Activated CD4-positive, alpha-beta T cell treated with anti-CD3 and anti-CD28 coated beads, Interleukin-2, amount 10 ng/mL, durations not matched to agents 7 days and 5 days (primary cell): Measurements from ENCODE around the gene KCNE4. TPM values are rescaled to one million over a fixed set of nuclear protein-coding genes. Genes with fewer than 3 reads are reported as not detected.

Experiments used
- CTCF ChIA-PET: fragments of 350-600 bp; sonication (Branson Sonifier 250); formaldehyde crosslinking; loops from one replicate; lab custom pipeline; 2021; ENCODE audit warnings: antibody characterized with exemption; lab: Charles Lee
- POLR2A ChIA-PET: fragments of 350-600 bp; sonication (Branson Sonifier 250); formaldehyde crosslinking; loops from one replicate; lab custom pipeline; 2021; ENCODE audit warnings: antibody characterized with exemption; lab: Charles Lee
- DNase-seq: peaks from one replicate; pipeline ENCODE4 v3.0.0-alpha.2; 2020
- H3K27ac Mint-ChIP-seq: one replicate; pipeline ENCODE4 v1.8.0; 2021; ENCODE audit warnings: mild to moderate bottlenecking, moderate library complexity, mixed read lengths
- H3K27me3 Mint-ChIP-seq: one replicate; pipeline ENCODE4 v1.8.0; 2021; ENCODE audit warnings: mixed read lengths
- H3K36me3 Mint-ChIP-seq: one replicate; pipeline ENCODE4 v1.8.0; 2021; ENCODE audit warnings: low read depth, mixed read lengths
- H3K4me1 Mint-ChIP-seq: one replicate; pipeline ENCODE4 v1.8.0; 2021; ENCODE audit warnings: mixed read lengths
- H3K4me3 Mint-ChIP-seq: one replicate; pipeline ENCODE4 v1.8.0; 2021; ENCODE audit warnings: mild to moderate bottlenecking, moderate library complexity, mixed read lengths
- H3K9me3 Mint-ChIP-seq: one replicate; pipeline ENCODE4 v1.8.0; 2021; ENCODE audit warnings: mixed read lengths
- total RNA-seq, 2 experiments: library from RNA; stranded (reverse); gene quantifications; one replicate each; pipeline ENCODE4 v1.2.3, GENCODE V29; 2021

Gene KCNE4
- total RNA-seq, 2 experiments from 2014 or later: not detected

- Mint-ChIP-seq H3K36me3 (no peaks in the 10 kb centered on the region), H3K27me3 (no peaks in the 10 kb centered on the region), H3K9me3 (no peaks in the 10 kb centered on the region), H3K4me1 (no peaks in the 10 kb centered on the region), H3K27ac (no peak overlapping the region), H3K4me3 (no peak overlapping the region)
- ChIA-PET CTCF (interaction anchor here (0.7 kb wide), 1 partner anchor 20 kb away, joined by 3 read pairs; no protein-coding TSS in a partner anchor), POLR2A (no interaction called here)
- no peak for DNase-seq
Measured at GRCh38 chr2:223055140-223055539, 3.1 kb downstream of the KCNE4 start.

- Mint-ChIP-seq H3K4me3 (no peak overlapping the region), H3K27me3 (no peaks in the 10 kb centered on the region), H3K27ac (no peak overlapping the region), H3K36me3 (no peaks in the 10 kb centered on the region), H3K9me3 (no peaks in the 10 kb centered on the region), H3K4me1 (no peaks in the 10 kb centered on the region)
- CTCF ChIA-PET: no interaction called here
- POLR2A ChIA-PET: no interaction called here
- DNase-seq: no peak
Measured at GRCh38 chr2:223055836-223056235, 3.8 kb downstream of the KCNE4 start.

- H3K4me1 Mint-ChIP-seq: no peaks in the 10 kb centered on the region
- DNase-seq: no peak
- H3K4me3 Mint-ChIP-seq: no peak overlapping the region
- H3K27me3 Mint-ChIP-seq: no peaks in the 10 kb centered on the region
- H3K9me3 Mint-ChIP-seq: no peaks in the 10 kb centered on the region
- H3K27ac Mint-ChIP-seq: no peak overlapping the region
- ChIA-PET CTCF (no interaction called here), POLR2A (no interaction called here)
- no peaks in the 10 kb centered on the region for H3K36me3 Mint-ChIP-seq
Measured at GRCh38 chr2:223056701-223057418, 4.9 kb downstream of the KCNE4 start.

- POLR2A ChIA-PET: no interaction called here
Measured at GRCh38 chr2:223057569-223057968, 5.6 kb downstream of the KCNE4 start.

GRCh38 chr2:223058952-223059716, 7.1 kb downstream of the KCNE4 start:
- no peak overlapping the region for H3K4me3 Mint-ChIP-seq
- H3K27ac Mint-ChIP-seq: no peak overlapping the region
- no peaks in the 10 kb centered on the region for H3K9me3 Mint-ChIP-seq
- DNase-seq: no peak
- ChIA-PET POLR2A (no interaction called here), CTCF (no interaction called here)
- peaks cover 2% of the 10 kb centered on the region for H3K27me3 Mint-ChIP-seq
- H3K4me1 Mint-ChIP-seq: no peaks in the 10 kb centered on the region
- H3K36me3 Mint-ChIP-seq: no peaks in the 10 kb centered on the region

More at GRCh38 chr2:223057569-223057968, 5.6 kb downstream of the KCNE4 start:
- Mint-ChIP-seq H3K27me3 (no peaks in the 10 kb centered on the region), H3K27ac (no peak overlapping the region), H3K4me1 (no peaks in the 10 kb centered on the region), H3K36me3 (no peaks in the 10 kb centered on the region), H3K4me3 (no peak overlapping the region), H3K9me3 (no peaks in the 10 kb centered on the region)
- no peak for DNase-seq
- CTCF ChIA-PET: no interaction called here

- ChIA-PET POLR2A (no interaction called here), CTCF (interaction anchor here (0.5 kb wide), 1 partner anchor 1102 kb away, joined by 4 read pairs; no protein-coding TSS in a partner anchor)
- Mint-ChIP-seq H3K4me1 (no peaks in the 10 kb centered on the region), H3K4me3 (no peak overlapping the region), H3K9me3 (no peaks in the 10 kb centered on the region), H3K27ac (no peak overlapping the region), H3K36me3 (no peaks in the 10 kb centered on the region), H3K27me3 (peaks cover 2% of the 10 kb centered on the region)
- no peak for DNase-seq
Measured at GRCh38 chr2:223060201-223060825, 8.3 kb downstream of the KCNE4 start.

- Mint-ChIP-seq H3K36me3 (no peaks in the 10 kb centered on the region), H3K9me3 (no peaks in the 10 kb centered on the region), H3K27ac (no peak overlapping the region), H3K27me3 (peaks cover 2% of the 10 kb centered on the region), H3K4me3 (no peak overlapping the region), H3K4me1 (no peaks in the 10 kb centered on the region)
- ChIA-PET CTCF (no interaction called here), POLR2A (no interaction called here)
- DNase-seq: no peak
Measured at GRCh38 chr2:223062396-223062795, 10.4 kb downstream of the KCNE4 start.

GRCh38 chr2:223065107-223065506, 13.1 kb downstream of the KCNE4 start:
- POLR2A ChIA-PET: no interaction called here
- Mint-ChIP-seq H3K27ac (no peak overlapping the region), H3K27me3 (peaks cover 2% of the 10 kb centered on the region), H3K36me3 (no peaks in the 10 kb centered on the region), H3K9me3 (no peaks in the 10 kb centered on the region), H3K4me3 (no peak overlapping the region), H3K4me1 (no peaks in the 10 kb centered on the region)
- CTCF ChIA-PET: no interaction called here
- DNase-seq: no peak

- CTCF ChIA-PET: no interaction called here
- POLR2A ChIA-PET: no interaction called here
- Mint-ChIP-seq H3K36me3 (no peaks in the 10 kb centered on the region), H3K4me3 (no peak overlapping the region), H3K4me1 (no peaks in the 10 kb centered on the region), H3K9me3 (no peaks in the 10 kb centered on the region), H3K27ac (no peak overlapping the region), H3K27me3 (peaks cover 2% of the 10 kb centered on the region)
- no peak for DNase-seq
Measured at GRCh38 chr2:223066721-223067120, 14.7 kb downstream of the KCNE4 start.

GRCh38 chr2:223068071-223068470, 16.1 kb downstream of the KCNE4 start:
- Mint-ChIP-seq H3K27ac (no peak overlapping the region), H3K4me1 (no peaks in the 10 kb centered on the region), H3K4me3 (no peak overlapping the region)

GRCh38 chr2:223069465-223069864, 17.5 kb downstream of the KCNE4 start:
- H3K27ac Mint-ChIP-seq: no peak overlapping the region
- CTCF ChIA-PET: interaction anchor here (1.3 kb wide), 1 partner anchor 31 kb away, joined by 3 read pairs; no protein-coding TSS in a partner anchor
- POLR2A ChIA-PET: no interaction called here
- no peak for DNase-seq
- no peaks in the 10 kb centered on the region for H3K36me3 Mint-ChIP-seq
- H3K9me3 Mint-ChIP-seq: no peaks in the 10 kb centered on the region
- H3K4me3 Mint-ChIP-seq: no peak overlapping the region
- H3K4me1 Mint-ChIP-seq: no peaks in the 10 kb centered on the region
- H3K27me3 Mint-ChIP-seq: no peaks in the 10 kb centered on the region

More at GRCh38 chr2:223068071-223068470, 16.1 kb downstream of the KCNE4 start:
- POLR2A ChIA-PET: no interaction called here
- no peaks in the 10 kb centered on the region for H3K36me3 Mint-ChIP-seq
- no peak for DNase-seq
- no peaks in the 10 kb centered on the region for H3K9me3 Mint-ChIP-seq
- H3K27me3 Mint-ChIP-seq: peaks cover 2% of the 10 kb centered on the region
- CTCF ChIA-PET: no interaction called here

GRCh38 chr2:223069988-223070387, 18.0 kb downstream of the KCNE4 start:
- Mint-ChIP-seq H3K27ac (no peak overlapping the region), H3K36me3 (no peaks in the 10 kb centered on the region), H3K27me3 (no peaks in the 10 kb centered on the region), H3K4me1 (no peaks in the 10 kb centered on the region), H3K4me3 (no peak overlapping the region), H3K9me3 (no peaks in the 10 kb centered on the region)
- ChIA-PET CTCF (interaction anchor here (1.3 kb wide), 1 partner anchor 31 kb away, joined by 3 read pairs; no protein-coding TSS in a partner anchor), POLR2A (no interaction called here)
- no peak for DNase-seq

- H3K4me1 Mint-ChIP-seq: no peaks in the 10 kb centered on the region
- DNase-seq: no peak
- H3K9me3 Mint-ChIP-seq: no peaks in the 10 kb centered on the region
- ChIA-PET CTCF (interaction anchor here (0.5 to 0.7 kb wide), 2 partner anchors 424 to 603 kb away, joined by 3 read pairs; no protein-coding TSS in a partner anchor), POLR2A (no interaction called here)
- H3K27me3 Mint-ChIP-seq: no peaks in the 10 kb centered on the region
- H3K4me3 Mint-ChIP-seq: no peak overlapping the region
- no peak overlapping the region for H3K27ac Mint-ChIP-seq
- no peaks in the 10 kb centered on the region for H3K36me3 Mint-ChIP-seq
Measured at GRCh38 chr2:223071139-223071538, 19.1 kb downstream of the KCNE4 start.
